Progenitor cell of endocrine pancreas (in vitro differentiated cells): Measurements from ENCODE around the gene CIBAR2. TPM values are rescaled to one million over a fixed set of nuclear protein-coding genes. Genes with fewer than 3 reads are reported as not detected.

Experiments used
- DNase-seq: peaks from one replicate; pipeline ENCODE4 v3.0.0; 2021; ENCODE audit warnings: low spot score; ENCODE audit not compliant: unreplicated experiment
- H3K27ac Mint-ChIP-seq: 2 replicates; pipeline ENCODE4 v1.8.0; 2021; ENCODE audit warnings: mild to moderate bottlenecking, moderate library complexity, mixed read lengths
- H3K27me3 Mint-ChIP-seq: 2 replicates; pipeline ENCODE4 v1.8.0; 2021; ENCODE audit warnings: mixed read lengths
- H3K36me3 Mint-ChIP-seq: 2 replicates; pipeline ENCODE4 v1.8.0; 2022; ENCODE audit warnings: mixed read lengths; ENCODE audit not compliant: insufficient read depth
- H3K4me1 Mint-ChIP-seq: 2 replicates; pipeline ENCODE4 v1.8.0; 2021; ENCODE audit warnings: low read depth, mixed read lengths
- H3K4me3 Mint-ChIP-seq: 2 replicates; pipeline ENCODE4 v1.8.0; 2021; ENCODE audit warnings: low read depth, mild to moderate bottlenecking, moderate library complexity, mixed read lengths
- H3K9me3 Mint-ChIP-seq: 2 replicates; pipeline ENCODE4 v1.8.0; 2021; ENCODE audit warnings: low read depth, mixed read lengths
- CTCF ChIP-seq: fragments of 200-600 bp; sonication (generic); IDR thresholded peaks from one replicate; pipeline ENCODE4 v1.5.0; 2021; ENCODE audit warnings: antibody characterized with exemption, mild to moderate bottlenecking; ENCODE audit not compliant: unreplicated experiment
- total RNA-seq: library from RNA; stranded (reverse); gene quantifications from 2 replicates; pipeline ENCODE4 v1.2.1, GENCODE V29; 2021

The CIBAR2 gene
- total RNA-seq, 1 donor from 2014 or later: 0.43 TPM

GRCh38 chr16:85156869-85157268 lies 44.6 kb upstream of the CIBAR2 start:
- Mint-ChIP-seq H3K9me3 (no peaks in the 10 kb centered on the region), H3K4me1 (peaks cover 35% of the 10 kb centered on the region), H3K4me3 (no peak overlapping the region), H3K27me3 (peaks cover 3% of the 10 kb centered on the region), H3K36me3 (no peaks in the 10 kb centered on the region), H3K27ac (no peak overlapping the region)
- TF ChIP-seq CTCF: no peak
- DNase-seq: no peak

DNA sequence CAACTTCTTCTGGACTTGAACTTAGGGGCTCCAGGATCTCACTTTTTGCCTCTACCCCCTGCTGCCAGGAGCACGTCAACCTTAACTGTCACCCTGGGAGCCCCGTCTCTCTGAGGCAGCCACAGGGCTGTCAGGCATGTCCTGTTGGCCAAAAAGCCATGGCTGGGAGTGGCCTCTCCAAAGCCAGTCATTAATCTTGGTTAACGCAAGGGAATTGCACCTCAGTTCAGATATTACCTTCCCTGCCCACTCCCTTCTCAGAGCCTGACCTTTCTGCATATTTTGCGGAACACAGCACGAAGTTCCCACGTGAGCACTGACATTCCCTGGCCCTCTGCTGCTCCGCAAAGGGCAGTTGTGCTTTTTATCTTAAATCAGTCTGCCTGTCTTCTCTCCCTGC lies 44.2 kb upstream of the CIBAR2 start:
- peaks cover 3% of the 10 kb centered on the region for H3K27me3 Mint-ChIP-seq
- no peaks in the 10 kb centered on the region for H3K9me3 Mint-ChIP-seq
- H3K36me3 Mint-ChIP-seq: no peaks in the 10 kb centered on the region
- TF ChIP-seq CTCF: no peak
- no peak overlapping the region for H3K4me3 Mint-ChIP-seq
- no peak for DNase-seq
- H3K27ac Mint-ChIP-seq: no peak overlapping the region
- H3K4me1 Mint-ChIP-seq: peaks cover 35% of the 10 kb centered on the region

DNA sequence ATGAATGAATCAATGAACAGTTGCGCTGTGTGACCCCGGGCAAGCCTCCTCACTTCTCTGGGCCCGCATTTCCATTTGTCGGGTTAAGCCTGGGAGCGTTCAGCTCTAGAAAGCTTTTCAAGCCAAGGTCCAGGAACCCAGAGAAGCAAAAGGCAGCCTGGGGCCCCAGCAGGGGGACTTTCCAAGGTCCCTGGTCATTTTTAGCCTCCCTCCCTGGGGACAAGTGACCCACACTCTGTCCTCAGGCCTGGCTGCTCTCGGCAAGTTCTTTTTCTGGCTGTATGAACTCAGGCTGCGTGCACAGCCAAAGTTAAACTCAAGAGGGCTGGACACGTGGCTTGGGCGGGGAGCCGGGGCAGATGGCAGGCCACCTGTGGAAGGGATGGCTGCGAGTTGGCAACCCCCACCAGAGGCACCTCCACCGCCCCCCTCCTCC lies 41.4 kb upstream of the CIBAR2 start:
- no peak for DNase-seq
- H3K9me3 Mint-ChIP-seq: no peaks in the 10 kb centered on the region
- no peaks in the 10 kb centered on the region for H3K36me3 Mint-ChIP-seq
- H3K4me1 Mint-ChIP-seq: peaks cover 20% of the 10 kb centered on the region
- H3K27me3 Mint-ChIP-seq: peaks cover 18% of the 10 kb centered on the region
- no peak overlapping the region for H3K4me3 Mint-ChIP-seq
- TF ChIP-seq CTCF: no peak
- H3K27ac Mint-ChIP-seq: no peak overlapping the region

DNA sequence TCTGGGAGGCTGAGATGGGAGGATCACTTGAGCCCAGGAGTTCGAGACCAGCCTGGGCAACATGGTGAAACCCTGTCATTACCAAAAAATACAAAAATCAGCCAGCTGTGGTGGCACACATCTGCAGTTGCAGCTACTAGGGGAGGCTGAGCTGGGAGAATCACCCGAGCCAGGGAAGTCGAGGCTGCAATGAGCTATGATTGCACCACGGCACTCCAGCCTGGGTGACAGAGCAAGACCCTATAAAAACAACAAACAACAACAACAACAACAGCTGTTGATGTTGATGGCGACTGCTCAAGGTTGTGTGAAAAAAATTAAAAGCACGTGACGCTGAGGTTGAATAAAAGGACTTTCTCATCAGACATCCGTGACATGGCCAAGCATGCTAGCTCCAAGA lies 40.8 kb upstream of the CIBAR2 start:
- Mint-ChIP-seq H3K27me3 (peaks cover 18% of the 10 kb centered on the region), H3K4me3 (no peak overlapping the region), H3K9me3 (no peaks in the 10 kb centered on the region), H3K4me1 (peaks cover 17% of the 10 kb centered on the region), H3K36me3 (no peaks in the 10 kb centered on the region), H3K27ac (no peak overlapping the region)
- no peak for DNase-seq
- no peak for TF ChIP-seq CTCF

GRCh38 chr16:85152414-85153030 lies 40.2 kb upstream of the CIBAR2 start:
- Mint-ChIP-seq H3K27me3 (peaks cover 18% of the 10 kb centered on the region), H3K27ac (no peak overlapping the region), H3K4me1 (peaks cover 11% of the 10 kb centered on the region), H3K4me3 (no peak overlapping the region), H3K9me3 (no peaks in the 10 kb centered on the region), H3K36me3 (no peaks in the 10 kb centered on the region)
- no peak for TF ChIP-seq CTCF
- DNase-seq: no peak
